Glutamatergic neuron (in vitro differentiated cells): Measurements from ENCODE around the gene SRRM1. TPM values are rescaled to one million over a fixed set of nuclear protein-coding genes. Genes with fewer than 3 reads are reported as not detected.

ENCODE experiments used
- DNase-seq: peaks from one replicate; pipeline ENCODE4 v3.0.0; 2022
- H3K27ac Mint-ChIP-seq: one replicate; pipeline ENCODE4 v1.8.0; 2020; ENCODE audit warnings: mild to moderate bottlenecking, mixed read lengths, inconsistent platforms; ENCODE audit not compliant: unreplicated experiment
- H3K27me3 Mint-ChIP-seq: one replicate; pipeline ENCODE4 v1.8.0; 2020; ENCODE audit warnings: mild to moderate bottlenecking, moderate library complexity, mixed read lengths, inconsistent platforms; ENCODE audit not compliant: unreplicated experiment
- H3K36me3 Mint-ChIP-seq: one replicate; pipeline ENCODE4 v1.8.0; 2020; ENCODE audit warnings: mild to moderate bottlenecking, mixed read lengths, inconsistent platforms; ENCODE audit not compliant: unreplicated experiment
- H3K4me1 Mint-ChIP-seq: one replicate; pipeline ENCODE4 v1.8.0; 2020; ENCODE audit warnings: mild to moderate bottlenecking, low read depth, mixed read lengths, inconsistent platforms; ENCODE audit not compliant: unreplicated experiment
- H3K4me3 Mint-ChIP-seq: one replicate; pipeline ENCODE4 v1.8.0; 2020; ENCODE audit warnings: mild to moderate bottlenecking, mixed read lengths, inconsistent platforms; ENCODE audit not compliant: unreplicated experiment
- H3K9me3 Mint-ChIP-seq: one replicate; pipeline ENCODE4 v1.8.0; 2020; ENCODE audit warnings: mild to moderate bottlenecking, moderate library complexity, mixed read lengths, inconsistent platforms; ENCODE audit not compliant: unreplicated experiment
- total RNA-seq: library from RNA; stranded (reverse); fragmentation: NEBNext Ultra II Directional; extraction: Animal tissue kit (Norgen Biotek cat#: 25700); gene quantifications from one replicate; pipeline ENCODE4 v1.2.1, GENCODE V29; 2021; ENCODE audit not compliant: unreplicated experiment
- TF ChIP-seq, protein P1 (sequence below): fragments of 200-600 bp; sonication (generic); IDR thresholded peaks from one replicate; pipeline ENCODE4 v1.5.0; 2021; ENCODE audit not compliant: partially characterized antibody, unreplicated experiment

Gene SRRM1
- total RNA-seq, 1 donor from 2014 or later = 113 TPM

- no peak for DNase-seq
- H3K4me1 Mint-ChIP-seq = no peaks in the 10 kb centered on the region
- no peak overlapping the region for H3K27ac Mint-ChIP-seq
These were observed 7.8 kb upstream of the SRRM1 start for GRCh38 chr1:24635195-24635843.

DNA sequence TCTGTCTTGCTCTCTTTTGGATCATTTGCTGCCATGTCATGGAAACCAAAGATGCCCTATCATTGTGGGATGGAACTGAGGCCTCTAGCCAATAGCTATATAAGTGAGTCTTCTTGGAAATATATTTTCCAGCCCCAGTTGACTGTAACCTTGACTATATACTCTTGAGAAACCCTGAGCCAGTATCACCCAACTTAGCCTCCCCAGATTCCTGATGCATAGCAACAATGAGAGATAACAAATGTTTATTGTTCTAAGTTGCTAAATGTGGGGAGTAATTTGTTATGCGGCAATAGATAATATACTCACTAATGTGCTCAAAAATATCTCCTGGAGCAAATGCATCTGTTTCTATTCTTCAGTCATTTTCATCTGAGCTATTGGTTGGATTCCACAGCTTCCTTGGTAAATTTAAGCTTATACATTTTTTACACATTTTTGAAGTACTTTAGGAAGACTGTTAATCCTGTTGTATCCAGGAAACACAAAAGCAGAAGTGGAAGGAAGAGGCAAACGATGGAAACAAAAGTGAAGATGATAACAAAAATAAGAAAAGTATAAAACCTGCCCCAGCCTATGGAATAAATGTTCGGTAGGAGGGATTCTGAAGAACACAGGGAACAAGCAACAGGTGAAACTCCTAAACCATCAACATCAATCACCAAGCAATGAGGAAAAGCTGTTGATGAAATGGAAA is 6.3 kb upstream of the SRRM1 start:
- H3K27me3 Mint-ChIP-seq = peaks cover 6% of the 10 kb centered on the region
- H3K36me3 Mint-ChIP-seq = no peaks in the 10 kb centered on the region
- TF ChIP-seq, protein P1, sequence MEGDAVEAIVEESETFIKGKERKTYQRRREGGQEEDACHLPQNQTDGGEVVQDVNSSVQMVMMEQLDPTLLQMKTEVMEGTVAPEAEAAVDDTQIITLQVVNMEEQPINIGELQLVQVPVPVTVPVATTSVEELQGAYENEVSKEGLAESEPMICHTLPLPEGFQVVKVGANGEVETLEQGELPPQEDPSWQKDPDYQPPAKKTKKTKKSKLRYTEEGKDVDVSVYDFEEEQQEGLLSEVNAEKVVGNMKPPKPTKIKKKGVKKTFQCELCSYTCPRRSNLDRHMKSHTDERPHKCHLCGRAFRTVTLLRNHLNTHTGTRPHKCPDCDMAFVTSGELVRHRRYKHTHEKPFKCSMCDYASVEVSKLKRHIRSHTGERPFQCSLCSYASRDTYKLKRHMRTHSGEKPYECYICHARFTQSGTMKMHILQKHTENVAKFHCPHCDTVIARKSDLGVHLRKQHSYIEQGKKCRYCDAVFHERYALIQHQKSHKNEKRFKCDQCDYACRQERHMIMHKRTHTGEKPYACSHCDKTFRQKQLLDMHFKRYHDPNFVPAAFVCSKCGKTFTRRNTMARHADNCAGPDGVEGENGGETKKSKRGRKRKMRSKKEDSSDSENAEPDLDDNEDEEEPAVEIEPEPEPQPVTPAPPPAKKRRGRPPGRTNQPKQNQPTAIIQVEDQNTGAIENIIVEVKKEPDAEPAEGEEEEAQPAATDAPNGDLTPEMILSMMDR = no peak
- peaks cover 7% of the 10 kb centered on the region for H3K4me1 Mint-ChIP-seq
- no peak overlapping the region for H3K4me3 Mint-ChIP-seq
- H3K9me3 Mint-ChIP-seq = peaks cover 3% of the 10 kb centered on the region
- no peak for DNase-seq
- no peak overlapping the region for H3K27ac Mint-ChIP-seq

More at GRCh38 chr1:24635195-24635843, 7.8 kb upstream of the SRRM1 start:
- Mint-ChIP-seq H3K36me3 (no peaks in the 10 kb centered on the region), H3K27me3 (no peaks in the 10 kb centered on the region), H3K9me3 (no peaks in the 10 kb centered on the region), H3K4me3 (no peak overlapping the region)
- TF ChIP-seq, protein P1 = no peak

DNA sequence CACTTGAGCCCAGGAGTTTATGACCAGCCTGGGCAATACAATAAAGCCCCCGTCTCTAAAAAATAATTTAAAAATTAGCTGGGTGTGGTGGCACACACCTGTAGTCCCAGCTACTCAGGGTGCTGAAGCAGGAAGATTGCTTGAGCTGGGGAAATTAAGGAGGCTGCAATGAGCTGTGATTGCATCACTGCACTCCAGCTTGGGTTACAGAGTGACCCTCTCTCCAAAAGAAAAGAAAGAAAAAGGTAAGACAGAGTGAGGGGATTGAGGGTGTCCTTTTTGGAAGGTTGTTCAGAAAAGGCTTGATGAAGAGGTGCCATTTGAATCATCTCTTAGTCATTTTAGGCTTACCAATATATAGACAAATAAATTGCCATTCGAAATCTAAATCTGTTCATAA is 4.0 kb upstream of the SRRM1 start:
- H3K27me3 Mint-ChIP-seq = peaks cover 9% of the 10 kb centered on the region
- no peak for DNase-seq
- peaks cover 6% of the 10 kb centered on the region for H3K9me3 Mint-ChIP-seq
- H3K4me1 Mint-ChIP-seq = peaks cover 9% of the 10 kb centered on the region
- H3K4me3 Mint-ChIP-seq = no peak overlapping the region
- H3K27ac Mint-ChIP-seq = no peak overlapping the region
- TF ChIP-seq, protein P1 = no peak
- no peaks in the 10 kb centered on the region for H3K36me3 Mint-ChIP-seq

DNA sequence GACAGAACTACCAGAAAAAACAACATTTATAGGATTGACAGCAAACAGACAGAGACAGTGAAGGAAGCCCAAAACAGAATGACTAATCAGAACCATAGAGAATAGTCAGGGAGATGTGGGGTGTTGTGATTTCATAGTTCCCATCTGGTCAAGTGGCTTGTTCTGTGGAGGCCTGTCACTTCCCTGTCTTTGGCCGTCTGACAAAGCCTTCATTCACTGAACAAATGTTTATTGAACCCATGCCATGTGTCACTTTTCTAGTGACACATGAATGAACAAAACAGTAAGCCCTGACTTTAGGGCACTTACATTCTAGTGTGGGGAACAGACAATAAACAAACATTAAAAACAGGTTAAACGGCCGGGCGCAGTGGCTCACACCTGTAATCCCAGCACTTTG is 3.2 kb upstream of the SRRM1 start:
- no peak overlapping the region for H3K27ac Mint-ChIP-seq
- no peak for DNase-seq
- no peak overlapping the region for H3K4me3 Mint-ChIP-seq
- no peaks in the 10 kb centered on the region for H3K36me3 Mint-ChIP-seq
- TF ChIP-seq, protein P1 = no peak
- peaks cover 6% of the 10 kb centered on the region for H3K9me3 Mint-ChIP-seq
- H3K4me1 Mint-ChIP-seq = peaks cover 15% of the 10 kb centered on the region
- H3K27me3 Mint-ChIP-seq = peaks cover 9% of the 10 kb centered on the region

DNA sequence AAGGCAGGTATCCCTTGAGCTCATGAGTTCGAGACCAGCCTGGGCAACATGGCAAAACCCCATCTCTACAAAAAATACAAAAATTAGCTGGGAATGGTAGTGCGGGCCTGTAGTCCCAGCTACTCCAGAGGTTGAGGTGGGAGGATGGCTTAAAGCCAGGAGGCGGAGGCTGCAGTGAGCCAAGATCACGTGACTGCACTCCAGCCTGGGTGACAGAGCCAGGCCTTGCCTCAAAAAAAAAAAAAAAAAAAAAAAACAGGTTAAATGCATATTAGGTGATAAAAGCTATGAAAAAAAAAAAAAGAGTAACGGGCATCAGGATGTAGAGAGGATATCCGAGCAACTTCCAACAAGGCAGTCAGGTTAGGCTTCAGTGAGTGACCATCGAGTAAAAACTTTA is 2.8 kb upstream of the SRRM1 start:
- TF ChIP-seq, protein P1 = no peak
- no peaks in the 10 kb centered on the region for H3K36me3 Mint-ChIP-seq
- H3K27ac Mint-ChIP-seq = no peak overlapping the region
- peaks cover 9% of the 10 kb centered on the region for H3K27me3 Mint-ChIP-seq
- H3K4me1 Mint-ChIP-seq = peaks cover 15% of the 10 kb centered on the region
- H3K4me3 Mint-ChIP-seq = no peak overlapping the region
- peaks cover 6% of the 10 kb centered on the region for H3K9me3 Mint-ChIP-seq
- no peak for DNase-seq
